ENCODE data around the gene TMEM201.
"Not testable (repeated sequence)": the region's sequence is repeated elsewhere in the genome, so short reads cannot be mapped to it uniquely, and the experiment has no call there.

The TMEM201 gene

GRCh38 chr1:9601942-9602793 lies 13.5 kb downstream of the TMEM201 start:
- DNase-seq = no peak

GRCh38 chr1:9602794-9603167 lies 14.1 kb downstream of the TMEM201 start:
- DNase-seq = no peak

- no peak for DNase-seq
Observed at GRCh38 chr1:9603307-9603706, 14.6 kb downstream of the TMEM201 start.

GRCh38 chr1:9603766-9604753 lies 15.3 kb downstream of the TMEM201 start:
- DNase-seq = no peak

GRCh38 chr1:9604836-9605235 lies 16.1 kb downstream of the TMEM201 start:
- DNase-seq = no peak

- no peak for DNase-seq
Observed at GRCh38 chr1:9605946-9606455, 17.3 kb downstream of the TMEM201 start.

GRCh38 chr1:9606458-9606857 lies 17.7 kb downstream of the TMEM201 start:
- DNase-seq = no peak

- no peak for DNase-seq
Observed at GRCh38 chr1:9606948-9607347, 18.2 kb downstream of the TMEM201 start.

GRCh38 chr1:9607352-9607751 lies 18.6 kb downstream of the TMEM201 start:
- no peak for DNase-seq

- no peak for DNase-seq
Observed at GRCh38 chr1:9609998-9610397, 21.3 kb downstream of the TMEM201 start.

GRCh38 chr1:9610548-9610947 lies 21.8 kb downstream of the TMEM201 start:
- no peak for DNase-seq

GRCh38 chr1:9611716-9612115 lies 23.0 kb downstream of the TMEM201 start:
- DNase-seq = no peak

- DNase-seq = no peak
Observed at GRCh38 chr1:9612162-9612845, 23.6 kb downstream of the TMEM201 start.

GRCh38 chr1:9612871-9613624 lies 24.3 kb downstream of the TMEM201 start:
- no peak for DNase-seq

- no peak for DNase-seq
Observed at GRCh38 chr1:9613625-9614299, 25.1 kb downstream of the TMEM201 start.

GRCh38 chr1:9615316-9616063 lies 26.8 kb downstream of the TMEM201 start:
- DNase-seq = peak in 3 of 4 experiments; percentile 11 to 51 (median 29)

GRCh38 chr1:9618909-9619679 lies 30.4 kb downstream of the TMEM201 start:
- no peak for DNase-seq

- DNase-seq = no peak
Observed at GRCh38 chr1:9621032-9621431, 32.3 kb downstream of the TMEM201 start.

GRCh38 chr1:9624081-9624480 lies 35.4 kb downstream of the TMEM201 start:
- no peak for DNase-seq

GRCh38 chr1:9625030-9625429 lies 36.3 kb downstream of the TMEM201 start:
- not testable (repeated sequence) for DNase-seq

Measured in activated naive CD4-positive, alpha-beta T cell (primary cell).